Measurements from ENCODE around the gene SELENOO.

SELENOO gene

GRCh38 chr22:50243685-50244419 is 43.0 kb downstream of the SELENOO start:
- no peak for DNase-seq

GRCh38 chr22:50244420-50245213 is 43.8 kb downstream of the SELENOO start, which contains the start of gene TUBGCP6:
Gene TUBGCP6, minus strand, starts transcription at chr22:50245023. Its CDS starts 564 bp downstream, at chr22:50244459.
- peak; percentile 91 for DNase-seq

- peak; percentile 85 for DNase-seq
These were observed 44.6 kb downstream of the SELENOO start for GRCh38 chr22:50245214-50246072.

GRCh38 chr22:50246242-50247175 is 45.7 kb downstream of the SELENOO start:
- no peak for DNase-seq

GRCh38 chr22:50247748-50248147 is 46.9 kb downstream of the SELENOO start:
- DNase-seq = peak; percentile 38

- DNase-seq = no peak
These were observed 47.6 kb downstream of the SELENOO start for GRCh38 chr22:50248196-50249081.

GRCh38 chr22:50249341-50250248 is 48.8 kb downstream of the SELENOO start:
- DNase-seq = no peak

- DNase-seq = no peak
These were observed 49.4 kb downstream of the SELENOO start for GRCh38 chr22:50250249-50250554.

GRCh38 chr22:50250555-50251476 is 50.0 kb downstream of the SELENOO start, which contains the start of gene HDAC10:
Gene HDAC10, minus strand, starts transcription at chr22:50251265. Its CDS starts 233 bp downstream, at chr22:50251032.
- peak; percentile 75 for DNase-seq

- DNase-seq = no peak
These were observed 50.8 kb downstream of the SELENOO start for GRCh38 chr22:50251477-50252081.

- peak; percentile 68 for DNase-seq
These were observed 51.6 kb downstream of the SELENOO start for GRCh38 chr22:50252082-50253045.

GRCh38 chr22:50253046-50253915 is 52.5 kb downstream of the SELENOO start:
- DNase-seq = no peak

- no peak for DNase-seq
These were observed 53.1 kb downstream of the SELENOO start for GRCh38 chr22:50253941-50254340.

GRCh38 chr22:50255099-50255498 is 54.3 kb downstream of the SELENOO start:
- no peak for DNase-seq

- DNase-seq = no peak
These were observed 54.8 kb downstream of the SELENOO start for GRCh38 chr22:50255607-50256006.

Data from stimulated activated naive CD4-positive, alpha-beta T cell treated with Interleukin-2 at 50 U/mL for 16 hours (primary cell).